IMR-90 (cell line): ENCODE data around the gene IRS2. TPM values are rescaled to one million over a fixed set of nuclear protein-coding genes. Genes with fewer than 3 reads are reported as not detected.

ENCODE experiments used
- ATAC-seq: fragments of 200-7000 bp; cut with Tn5 transposase; 2 replicates; pipeline ENCODE4 v1.9.1; 2020; ENCODE audit warnings: low read depth, mild to moderate bottlenecking, moderate library complexity
- BruUV-seq: library from RNA; stranded (reverse); fragments of 400-500 nt; replicated peaks from 2 replicates; lab custom pipeline; 2021; lab: Mats Ljungman, UMichigan
- CTCF ChIA-PET: fragments of 300-600 bp; formaldehyde crosslinking; extraction: SDS; loops from one replicate; lab custom pipeline; 2021; ENCODE audit warnings: antibody characterized with exemption; lab: Yijun Ruan, JAX
- POLR2A ChIA-PET: fragments of 300-600 bp; sonication (Branson Sonifier 250); formaldehyde crosslinking; loops from one replicate; lab custom pipeline; 2022; ENCODE audit warnings: antibody characterized with exemption; ENCODE audit not compliant: unreplicated experiment; lab: Charles Lee
- DNase-seq: peaks from one replicate; pipeline ENCODE4 v3.0.0; 2013
- H2AFZ ChIP-seq: replicated peaks from 2 replicates; pipeline ENCODE3; 2013; ENCODE audit warnings: low read length, mild to moderate bottlenecking; ENCODE audit not compliant: poor library complexity
- H2AK5ac ChIP-seq: 2 replicates; pipeline ENCODE4 v1.6.1; 2013; ENCODE audit warnings: low read depth, low read length, inconsistent platforms
- H2AK9ac ChIP-seq: replicated peaks from 2 replicates; pipeline ENCODE3; 2013; ENCODE audit warnings: mild to moderate bottlenecking, low read depth, low read length, moderate library complexity; ENCODE audit not compliant: poor library complexity
- H2BK120ac ChIP-seq: 2 replicates; pipeline ENCODE4 v1.6.1; 2013; ENCODE audit warnings: low read depth, low read length, inconsistent platforms
- H2BK15ac ChIP-seq: 3 replicates; pipeline ENCODE4 v1.6.1; 2013; ENCODE audit warnings: low read depth, low read length, inconsistent platforms
- H2BK20ac ChIP-seq: 2 replicates; pipeline ENCODE4 v1.6.1; 2013; ENCODE audit warnings: low read depth, mild to moderate bottlenecking, inconsistent platforms, low read length, moderate library complexity
- H2BK5ac ChIP-seq: 2 replicates; pipeline ENCODE4 v1.6.1; 2013; ENCODE audit warnings: mild to moderate bottlenecking, low read depth, low read length, inconsistent platforms; ENCODE audit not compliant: poor library complexity, severe bottlenecking
- H3K14ac ChIP-seq: replicated peaks from 2 replicates; pipeline ENCODE4 v1.6.1; 2013; ENCODE audit warnings: low read depth, low read length, inconsistent platforms
- H3K18ac ChIP-seq: 2 replicates; pipeline ENCODE4 v1.6.1; 2013; ENCODE audit warnings: low read depth, low read length, control low read depth
- H3K23ac ChIP-seq: 2 replicates; pipeline ENCODE4 v1.6.1; 2013; ENCODE audit warnings: low read depth, low read length, inconsistent platforms
- H3K27ac ChIP-seq: 2 replicates; pipeline ENCODE4 v1.5.1; 2013; ENCODE audit warnings: mild to moderate bottlenecking, control low read depth, low read length; ENCODE audit not compliant: insufficient read depth
- H3K27me3 ChIP-seq: 2 replicates; pipeline ENCODE4 v1.6.1; 2013; ENCODE audit warnings: low read length; ENCODE audit not compliant: control insufficient read depth, insufficient read depth
- H3K36me3 ChIP-seq: 2 replicates; pipeline ENCODE4 v1.6.1; 2013; ENCODE audit warnings: low read length, mixed read lengths; ENCODE audit not compliant: control insufficient read depth, insufficient read depth
- H3K4ac ChIP-seq: 2 replicates; pipeline ENCODE4 v1.6.1; 2013; ENCODE audit warnings: low read depth, low read length, inconsistent platforms
- H3K4me1 ChIP-seq: 2 replicates; pipeline ENCODE4 v1.6.1; 2013; ENCODE audit warnings: low read length, mixed read lengths; ENCODE audit not compliant: control insufficient read depth, insufficient read depth
- H3K4me2 ChIP-seq: 2 replicates; pipeline ENCODE4 v1.6.1; 2013; ENCODE audit warnings: low read depth, mild to moderate bottlenecking, control low read depth, low read length, moderate library complexity
- H3K4me3 ChIP-seq: 2 replicates; pipeline ENCODE4 v1.5.1; 2013; ENCODE audit warnings: low read depth, mild to moderate bottlenecking, control low read depth, low read length, moderate library complexity; ENCODE audit not compliant: insufficient read depth
- H3K56ac ChIP-seq: 2 replicates; pipeline ENCODE4 v1.6.1; 2013; ENCODE audit warnings: low read length, inconsistent platforms; ENCODE audit not compliant: insufficient read depth; ENCODE audit errors: extremely low read depth
- H3K79me1 ChIP-seq, 2 experiments: 2 replicates each; pipeline ENCODE4 v1.6.1; 2013; ENCODE audit warnings: low read length in 2 of 2, inconsistent platforms in 1 of 2, low read depth in 1 of 2
- H3K9ac ChIP-seq: 2 replicates; pipeline ENCODE4 v1.6.1; 2013; ENCODE audit warnings: low read depth, low read length, control low read depth
- H3K9me1 ChIP-seq: 2 replicates; pipeline ENCODE4 v1.6.1; 2013; ENCODE audit warnings: low read length, inconsistent platforms; ENCODE audit not compliant: insufficient read depth
- H3K9me3 ChIP-seq: 2 replicates; pipeline ENCODE4 v1.6.1; 2013; ENCODE audit warnings: low read length; ENCODE audit not compliant: control insufficient read depth, insufficient read depth
- H4K20me1 ChIP-seq: 2 replicates; pipeline ENCODE4 v1.6.1; 2013; ENCODE audit warnings: low read length, inconsistent platforms; ENCODE audit not compliant: insufficient read depth
- H4K5ac ChIP-seq: 2 replicates; pipeline ENCODE4 v1.6.1; 2013; ENCODE audit warnings: mild to moderate bottlenecking, low read depth, low read length, control low read depth
- H4K8ac ChIP-seq, 2 experiments: 2 replicates each; pipeline ENCODE4 v1.6.1; 2013; ENCODE audit warnings: low read depth in 2 of 2, low read length in 2 of 2, control low read depth in 1 of 2, inconsistent platforms in 1 of 2
- H4K91ac ChIP-seq: 2 replicates; pipeline ENCODE4 v1.6.1; 2013; ENCODE audit warnings: low read depth, low read length, inconsistent platforms; ENCODE audit not compliant: insufficient read depth
- BHLHE40 ChIP-seq: fragments of 150-350 bp; IDR thresholded peaks from 2 replicates; pipeline ENCODE4 v1.6.1; 2016; ENCODE audit warnings: mild to moderate bottlenecking, low read depth, low read length
- CEBPB ChIP-seq: IDR thresholded peaks from 2 replicates; pipeline ENCODE4 v1.6.1; 2012; ENCODE audit warnings: low read depth, low read length, improper control_type of control experiment
- CHD1 ChIP-seq: IDR thresholded peaks from 2 replicates; pipeline ENCODE4 v1.6.1; 2012; ENCODE audit warnings: low read depth, low read length, improper control_type of control experiment
- CTCF ChIP-seq: conservative IDR thresholded peaks from 2 replicates; pipeline ENCODE4 v1.5.1; 2012; ENCODE audit warnings: mild to moderate bottlenecking, low read depth, low read length, improper control_type of control experiment
- FOS ChIP-seq: fragments of 150-350 bp; IDR thresholded peaks from 2 replicates; pipeline ENCODE4 v1.6.1; 2016; ENCODE audit warnings: low read depth, low read length
- MAFK ChIP-seq: IDR thresholded peaks from 2 replicates; pipeline ENCODE4 v1.6.1; 2012; ENCODE audit warnings: low read depth, low read length, improper control_type of control experiment
- MAZ ChIP-seq: IDR thresholded peaks from 2 replicates; pipeline ENCODE4 v1.6.1; 2012; ENCODE audit warnings: low read depth, mild to moderate bottlenecking, low read length, improper control_type of control experiment, moderate library complexity, borderline replicate concordance
- MXI1 ChIP-seq: IDR thresholded peaks from 2 replicates; pipeline ENCODE4 v1.6.1; 2012; ENCODE audit warnings: low read depth, mild to moderate bottlenecking, low read length, moderate library complexity, borderline replicate concordance
- NFE2L2 ChIP-seq: fragments of 150-350 bp; IDR thresholded peaks from 2 replicates; pipeline ENCODE4 v1.6.1; 2016; ENCODE audit warnings: low read depth, mild to moderate bottlenecking, low read length
- POLR2A ChIP-seq: IDR thresholded peaks from 2 replicates; pipeline ENCODE4 v1.6.1; 2012; ENCODE audit warnings: mild to moderate bottlenecking, low read depth, low read length
- RAD21 ChIP-seq: IDR thresholded peaks from 2 replicates; pipeline ENCODE4 v1.6.1; 2012; ENCODE audit warnings: low read length, improper control_type of control experiment
- RCOR1 ChIP-seq: IDR thresholded peaks from 2 replicates; pipeline ENCODE4 v1.6.1; 2012; ENCODE audit warnings: mild to moderate bottlenecking, low read length, improper control_type of control experiment; ENCODE audit not compliant: insufficient replicate concordance
- RFX5 ChIP-seq: IDR thresholded peaks from 2 replicates; pipeline ENCODE4 v1.8.0; 2012; ENCODE audit warnings: low read depth, mild to moderate bottlenecking, low read length, moderate library complexity
- SMC3 ChIP-seq: fragments of 150-350 bp; IDR thresholded peaks from 2 replicates; pipeline ENCODE4 v1.6.1; 2016; ENCODE audit warnings: low read depth, mild to moderate bottlenecking, antibody characterized with exemption, low read length, moderate library complexity
- WGBS, 2 experiments: methylation state at CpG; one replicate each; pipeline versions ENCODE4 v1.1.5 to v1.1.7; 2013; ENCODE audit warnings: missing lambda C conversion rate in 2 of 2; ENCODE audit not compliant: insufficient read length in 1 of 2; ENCODE audit errors: extremely low coverage in 2 of 2; 5-methylcytosine and 5-hydroxymethylcytosine counted together
- dilution Hi-C: fragments of 300-500 bp; cut with HindIII; formaldehyde crosslinking; loops from one replicate; pipeline ENCODE4 v1.14.3; 2018; ENCODE audit warnings: low sequenced_read_pairs; ENCODE audit not compliant: unreplicated experiment
- in situ Hi-C: fragments of 300-500 bp; cut with MboI; formaldehyde crosslinking; loops from 3 replicates; pipeline ENCODE4 v1.14.3; 2019; ENCODE audit warnings: low sequenced_read_pairs, inconsistent platforms, mixed read lengths
- intact Hi-C: fragments of 100-400 bp; cut with micrococcal nuclease; formaldehyde crosslinking; loops from 2 replicates; pipeline ENCODE4 v1.10.0; 2022
- polyA plus RNA-seq, 3 experiments: library from polyadenylated mRNA; depleted of rRNA; stranded (reverse); fragments of >200 nt; gene quantifications; 2 replicates each; pipeline ENCODE4 v1.2.3, GENCODE V29; 2012; ENCODE audit warnings: low replicate concordance in 1 of 3
- total RNA-seq: library from RNA; depleted of rRNA; stranded (reverse); fragments of >200 nt; gene quantifications from 2 replicates; pipeline ENCODE4 v1.2.3, GENCODE V29; 2012
- TF ChIP-seq, protein P1 (sequence below): fragments of 150-350 bp; IDR thresholded peaks from 2 replicates; pipeline ENCODE4 v1.6.1; 2016; ENCODE audit warnings: low read depth, mild to moderate bottlenecking, low read length, moderate library complexity, borderline replicate concordance
- TF ChIP-seq, protein P2 (sequence below): fragments of 150-350 bp; IDR thresholded peaks from 2 replicates; pipeline ENCODE4 v1.6.1; 2017; ENCODE audit warnings: mild to moderate bottlenecking, antibody characterized with exemption, low read length, low read depth

IRS2 gene
- total and polyA plus RNA-seq, 2 of the 4 experiments (the other 2 are of a cell fraction) = 0.36 to 1.4 TPM

DNA sequence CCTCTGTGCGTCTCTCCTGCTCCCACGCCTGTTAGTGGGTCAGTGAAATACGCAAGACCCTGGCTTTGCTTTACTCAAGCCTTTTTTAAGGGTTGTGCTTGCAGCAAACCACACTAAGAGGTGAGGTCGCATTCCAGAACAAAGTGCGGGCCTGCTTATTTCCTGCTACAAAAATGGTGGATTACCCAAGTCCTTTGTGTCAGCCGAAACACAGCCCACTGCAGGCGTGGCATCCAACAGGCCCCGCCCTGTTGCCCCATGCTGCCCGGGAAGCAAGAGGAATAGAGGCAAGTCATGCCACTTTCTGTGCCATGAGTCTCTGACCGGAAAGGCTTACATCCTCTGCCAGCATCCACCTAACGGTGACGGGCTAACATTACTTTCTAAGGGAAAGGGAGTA lies 7.7 kb upstream of the IRS2 start:
- ChIA-PET POLR2A (no interaction called here), CTCF (no interaction called here)
- Histone ChIP-seq H2BK120ac (no peak overlapping the region), H3K4ac (no peak overlapping the region), H3K36me3 (no peaks in the 10 kb centered on the region), H2BK15ac (no peak overlapping the region), H3K4me2 (no peak overlapping the region), H4K5ac (no peak overlapping the region), H3K14ac (no peak overlapping the region), H3K4me3 (no peak overlapping the region), H4K8ac (no peak overlapping the region), H3K79me1 (no peaks in the 10 kb centered on the region), H4K20me1 (no peaks in the 10 kb centered on the region), H3K9me1 (no peaks in the 10 kb centered on the region), H3K56ac (no peak overlapping the region), H4K91ac (no peak overlapping the region), H3K27ac (no peak overlapping the region), H2AFZ (no peak overlapping the region), H2AK5ac (no peak overlapping the region), H2BK20ac (no peak overlapping the region), H3K18ac (no peak overlapping the region), H2BK5ac (no peak overlapping the region), H3K9ac (no peak overlapping the region), H3K4me1 (peaks cover 3% of the 10 kb centered on the region), H3K27me3 (peaks cover 14% of the 10 kb centered on the region), H2AK9ac (no peak overlapping the region), H3K9me3 (no peaks in the 10 kb centered on the region), H3K23ac (no peak overlapping the region)
- WGBS, 2 experiments = 94% methylated on average over 8 of the region's 12 CpGs; no CpG with 5 or more reads in 1 of the 2 experiments
- dilution Hi-C loops (loop anchor here (25.0 kb wide), 1 partner anchor 318 kb away; no protein-coding TSS in a partner anchor), in situ Hi-C loops (no loop called here), intact Hi-C loops (no loop called here)
- BruUV-seq = no TSS peak
- no peak for TF ChIP-seq CEBPB
- TF ChIP-seq RAD21 = no peak
- TF ChIP-seq, protein P1, sequence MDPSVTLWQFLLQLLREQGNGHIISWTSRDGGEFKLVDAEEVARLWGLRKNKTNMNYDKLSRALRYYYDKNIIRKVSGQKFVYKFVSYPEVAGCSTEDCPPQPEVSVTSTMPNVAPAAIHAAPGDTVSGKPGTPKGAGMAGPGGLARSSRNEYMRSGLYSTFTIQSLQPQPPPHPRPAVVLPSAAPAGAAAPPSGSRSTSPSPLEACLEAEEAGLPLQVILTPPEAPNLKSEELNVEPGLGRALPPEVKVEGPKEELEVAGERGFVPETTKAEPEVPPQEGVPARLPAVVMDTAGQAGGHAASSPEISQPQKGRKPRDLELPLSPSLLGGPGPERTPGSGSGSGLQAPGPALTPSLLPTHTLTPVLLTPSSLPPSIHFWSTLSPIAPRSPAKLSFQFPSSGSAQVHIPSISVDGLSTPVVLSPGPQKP = no peak
- TF ChIP-seq, protein P2, sequence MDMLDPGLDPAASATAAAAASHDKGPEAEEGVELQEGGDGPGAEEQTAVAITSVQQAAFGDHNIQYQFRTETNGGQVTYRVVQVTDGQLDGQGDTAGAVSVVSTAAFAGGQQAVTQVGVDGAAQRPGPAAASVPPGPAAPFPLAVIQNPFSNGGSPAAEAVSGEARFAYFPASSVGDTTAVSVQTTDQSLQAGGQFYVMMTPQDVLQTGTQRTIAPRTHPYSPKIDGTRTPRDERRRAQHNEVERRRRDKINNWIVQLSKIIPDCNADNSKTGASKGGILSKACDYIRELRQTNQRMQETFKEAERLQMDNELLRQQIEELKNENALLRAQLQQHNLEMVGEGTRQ = no peak
- no peak for TF ChIP-seq RFX5
- no peak for TF ChIP-seq CHD1
- TF ChIP-seq MAZ = no peak
- no peak for TF ChIP-seq FOS
- TF ChIP-seq MXI1 = no peak
- TF ChIP-seq POLR2A = no peak
- no peak for TF ChIP-seq NFE2L2
- TF ChIP-seq MAFK = no peak
- no peak for TF ChIP-seq RCOR1
- TF ChIP-seq SMC3 = no peak
- TF ChIP-seq CTCF = no peak
- TF ChIP-seq BHLHE40 = no peak
- ATAC-seq (no peak), DNase-seq (no peak)
